ENCODE data around the gene OSBPL7. TPM values are rescaled to one million over a fixed set of nuclear protein-coding genes. Genes with fewer than 3 reads are reported as not detected.

OSBPL7 gene
- total RNA-seq, 4 donors from 2014 or later: 8.6 to 19.5 (median 11.2) TPM

DNA sequence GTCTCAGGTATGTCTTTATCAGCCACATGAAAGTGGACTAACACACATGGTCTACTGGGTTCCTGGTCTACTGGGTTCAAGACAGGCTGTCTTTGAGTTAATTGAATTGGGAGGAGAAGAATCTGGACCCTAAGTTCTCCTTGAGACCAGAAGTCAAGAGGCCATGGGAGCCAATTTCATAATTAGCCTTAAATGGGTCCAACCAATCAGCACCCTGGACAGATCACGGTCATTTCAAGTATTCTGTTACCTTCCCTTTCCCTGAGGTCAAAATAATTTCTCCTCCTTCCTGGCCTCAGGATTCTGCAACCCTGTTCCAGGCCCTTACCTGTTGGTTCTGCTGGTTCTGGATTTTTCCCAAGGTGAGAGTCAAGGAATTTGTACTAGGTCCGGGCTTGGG, 23.8 kb downstream of the OSBPL7 start:
- 53 to 60% methylated on average over 2 of the region's 2 CpGs for WGBS, 2 donors
- TF ChIP-seq EP300 (IDR thresholded peaks at IDR 0.05) (no peak), POLR2A (IDR thresholded peaks at IDR 0.05) (no peak)
- TF ChIP-seq, protein P1, sequence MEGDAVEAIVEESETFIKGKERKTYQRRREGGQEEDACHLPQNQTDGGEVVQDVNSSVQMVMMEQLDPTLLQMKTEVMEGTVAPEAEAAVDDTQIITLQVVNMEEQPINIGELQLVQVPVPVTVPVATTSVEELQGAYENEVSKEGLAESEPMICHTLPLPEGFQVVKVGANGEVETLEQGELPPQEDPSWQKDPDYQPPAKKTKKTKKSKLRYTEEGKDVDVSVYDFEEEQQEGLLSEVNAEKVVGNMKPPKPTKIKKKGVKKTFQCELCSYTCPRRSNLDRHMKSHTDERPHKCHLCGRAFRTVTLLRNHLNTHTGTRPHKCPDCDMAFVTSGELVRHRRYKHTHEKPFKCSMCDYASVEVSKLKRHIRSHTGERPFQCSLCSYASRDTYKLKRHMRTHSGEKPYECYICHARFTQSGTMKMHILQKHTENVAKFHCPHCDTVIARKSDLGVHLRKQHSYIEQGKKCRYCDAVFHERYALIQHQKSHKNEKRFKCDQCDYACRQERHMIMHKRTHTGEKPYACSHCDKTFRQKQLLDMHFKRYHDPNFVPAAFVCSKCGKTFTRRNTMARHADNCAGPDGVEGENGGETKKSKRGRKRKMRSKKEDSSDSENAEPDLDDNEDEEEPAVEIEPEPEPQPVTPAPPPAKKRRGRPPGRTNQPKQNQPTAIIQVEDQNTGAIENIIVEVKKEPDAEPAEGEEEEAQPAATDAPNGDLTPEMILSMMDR (IDR thresholded peaks at IDR 0.05): no peak
- Histone ChIP-seq H3K4me1 (no peaks in the 10 kb centered on the region), H3K4me3 (no peak overlapping the region), H3K27ac (no peak overlapping the region), H3K27me3 (peaks cover 0 to 18% of the 10 kb centered on the region in 2 donors), H3K36me3 (no peaks in the 10 kb centered on the region), H3K9me3 (no peaks in the 10 kb centered on the region)
- DNase-seq (ENCODE audit: low spot score in 2 of 2): no peak

GRCh38 chr17:47792979-47793378, 28.6 kb downstream of the OSBPL7 start:
- TF ChIP-seq EP300 (IDR thresholded peaks at IDR 0.05) (no peak), POLR2A (IDR thresholded peaks at IDR 0.05) (no peak)
- TF ChIP-seq, protein P1 (IDR thresholded peaks at IDR 0.05): no peak
- Histone ChIP-seq H3K4me1 (peaks cover 0 to 10% (median 5%) of the 10 kb centered on the region in 4 donors), H3K4me3 (no peak overlapping the region), H3K9me3 (no peaks in the 10 kb centered on the region), H3K27ac (no peak overlapping the region), H3K36me3 (no peaks in the 10 kb centered on the region), H3K27me3 (peaks cover 0 to 55% of the 10 kb centered on the region in 2 donors)
- DNase-seq (ENCODE audit: low spot score in 2 of 2): no peak
- 72 to 82% methylated on average over 6 of the region's 6 CpGs for WGBS, 2 donors

DNA sequence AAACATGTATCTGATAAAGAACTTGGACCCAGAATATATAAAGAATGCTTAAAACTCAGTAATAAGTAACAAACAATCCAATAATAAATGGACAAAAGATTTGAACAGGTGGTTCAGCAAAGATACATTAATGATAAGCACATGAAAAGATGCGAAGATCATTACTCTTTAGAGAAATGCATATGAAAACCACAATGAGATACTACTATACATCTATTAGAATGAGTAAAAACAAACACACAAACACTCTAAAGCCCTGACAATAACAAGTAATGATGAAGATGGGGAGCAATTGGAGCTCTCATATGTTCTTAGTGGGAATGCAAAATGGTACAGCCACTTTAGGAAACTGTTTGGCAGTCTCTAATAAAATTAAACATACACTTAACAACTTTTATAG, 29.1 kb downstream of the OSBPL7 start:
- no peaks in the 10 kb centered on the region for H3K36me3 ChIP-seq
- H3K27me3 ChIP-seq: peaks cover 0 to 60% of the 10 kb centered on the region in 2 donors
- DNase-seq (ENCODE audit: low spot score in 2 of 2): no peak
- WGBS, 2 donors: 77 to 94% methylated on average over 1 of the region's 1 CpG
- H3K4me1 ChIP-seq: peaks cover 0 to 10% (median 5%) of the 10 kb centered on the region in 4 donors
- no peak overlapping the region for H3K4me3 ChIP-seq
- H3K27ac ChIP-seq: no peak overlapping the region
- TF ChIP-seq POLR2A (IDR thresholded peaks at IDR 0.05) (no peak), EP300 (IDR thresholded peaks at IDR 0.05) (no peak)
- TF ChIP-seq, protein P1 (IDR thresholded peaks at IDR 0.05): no peak
- H3K9me3 ChIP-seq: no peaks in the 10 kb centered on the region

DNA sequence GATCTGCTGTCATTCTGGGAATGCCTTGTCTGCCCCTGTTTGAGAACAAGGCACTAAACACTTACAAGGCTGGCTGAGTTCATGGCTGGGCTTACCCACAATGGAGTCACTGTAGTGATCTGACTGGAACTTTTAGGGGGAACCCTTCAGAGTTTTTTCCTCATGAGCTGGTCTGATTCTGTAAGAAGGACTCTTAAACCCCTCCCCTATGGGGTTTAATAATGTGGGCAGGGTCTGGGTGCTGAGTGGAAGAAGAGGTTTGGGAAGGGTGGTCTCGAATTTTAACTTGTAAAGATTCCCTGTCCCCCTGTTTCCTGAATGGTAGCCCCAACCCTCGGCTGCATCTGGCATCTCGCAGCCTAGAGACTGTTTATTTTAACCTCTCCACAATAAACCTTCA, 30.6 kb downstream of the OSBPL7 start:
- H3K27ac ChIP-seq: peak overlapping the region in 2 of 4 donors; percentile 5 to 63
- TF ChIP-seq EP300 (IDR thresholded peaks at IDR 0.05) (no peak), POLR2A (IDR thresholded peaks at IDR 0.05) (no peak)
- TF ChIP-seq, protein P1 (IDR thresholded peaks at IDR 0.05): no peak
- WGBS, 2 donors: 9 to 13% methylated on average over 3 of the region's 3 CpGs
- H3K4me3 ChIP-seq: no peak overlapping the region
- no peaks in the 10 kb centered on the region for H3K9me3 ChIP-seq
- no peaks in the 10 kb centered on the region for H3K36me3 ChIP-seq
- H3K27me3 ChIP-seq: peaks cover 0 to 65% of the 10 kb centered on the region in 2 donors
- DNase-seq (ENCODE audit: low spot score in 2 of 2): no peak
- H3K4me1 ChIP-seq: peaks cover 0 to 10% (median 5%) of the 10 kb centered on the region in 4 donors

GRCh38 chr17:47789611-47790561, 31.7 kb downstream of the OSBPL7 start:
- 2 to 3% methylated on average over 46 to 50 of the region's 70 CpGs for WGBS, 2 donors
- TF ChIP-seq, protein P1 (IDR thresholded peaks at IDR 0.05): peak; percentile 39 to 67 (median 59)
- no peak for TF ChIP-seq EP300 (IDR thresholded peaks at IDR 0.05)
- Histone ChIP-seq H3K27ac (peak overlapping the region in 2 of 4 donors; percentile 63), H3K4me1 (peaks cover 0 to 10% (median 5%) of the 10 kb centered on the region in 4 donors), H3K9me3 (no peaks in the 10 kb centered on the region), H3K4me3 (peak overlapping the region; percentile 26 to 54 (median 38)), H3K27me3 (peaks cover 0 to 61% of the 10 kb centered on the region in 2 donors), H3K36me3 (no peaks in the 10 kb centered on the region)
- peak in 1 of 2 donors; percentile 19 for DNase-seq (ENCODE audit: low spot score in 2 of 2)
